Measurements from ENCODE around the gene TLE1.

The TLE1 gene

GRCh38 chr9:81579381-81579780 is 110.0 kb downstream of the TLE1 start:
- no peak for DNase-seq (ENCODE audit: low read depth in 1 of 2, low spot score in 1 of 2)

GRCh38 chr9:81578606-81579005 is 110.7 kb downstream of the TLE1 start:
- DNase-seq (ENCODE audit: low read depth in 1 of 2, low spot score in 1 of 2): no peak

GRCh38 chr9:81575956-81576355 is 113.4 kb downstream of the TLE1 start:
- DNase-seq (ENCODE audit: low read depth in 1 of 2, low spot score in 1 of 2): no peak

GRCh38 chr9:81574405-81574804 is 114.9 kb downstream of the TLE1 start:
- DNase-seq (ENCODE audit: low read depth in 1 of 2, low spot score in 1 of 2): no peak

GRCh38 chr9:81573415-81574321 is 115.7 kb downstream of the TLE1 start:
- no peak for DNase-seq (ENCODE audit: low read depth in 1 of 2, low spot score in 1 of 2)

GRCh38 chr9:81570083-81570482 is 119.3 kb downstream of the TLE1 start:
- no peak for DNase-seq (ENCODE audit: low read depth in 1 of 2, low spot score in 1 of 2)

- DNase-seq (ENCODE audit: low read depth in 1 of 2, low spot score in 1 of 2): no peak
Observed at GRCh38 chr9:81566074-81566698, 123.2 kb downstream of the TLE1 start.

GRCh38 chr9:81565609-81566008 is 123.7 kb downstream of the TLE1 start:
- DNase-seq (ENCODE audit: low read depth in 1 of 2, low spot score in 1 of 2): no peak

GRCh38 chr9:81565144-81565543 is 124.2 kb downstream of the TLE1 start:
- no peak for DNase-seq (ENCODE audit: low read depth in 1 of 2, low spot score in 1 of 2)

- no peak for DNase-seq (ENCODE audit: low read depth in 1 of 2, low spot score in 1 of 2)
Observed at GRCh38 chr9:81564632-81565031, 124.7 kb downstream of the TLE1 start.

GRCh38 chr9:81563739-81564138 is 125.6 kb downstream of the TLE1 start:
- no peak for DNase-seq (ENCODE audit: low read depth in 1 of 2, low spot score in 1 of 2)

GRCh38 chr9:81563020-81563407 is 126.3 kb downstream of the TLE1 start:
- DNase-seq (ENCODE audit: low read depth in 1 of 2, low spot score in 1 of 2): no peak

GRCh38 chr9:81562231-81563019 is 126.9 kb downstream of the TLE1 start:
- no peak for DNase-seq (ENCODE audit: low read depth in 1 of 2, low spot score in 1 of 2)

GRCh38 chr9:81560851-81561732 is 128.3 kb downstream of the TLE1 start:
- no peak for DNase-seq (ENCODE audit: low read depth in 1 of 2, low spot score in 1 of 2)

GRCh38 chr9:81559709-81560108 is 129.6 kb downstream of the TLE1 start:
- no peak for DNase-seq (ENCODE audit: low read depth in 1 of 2, low spot score in 1 of 2)

- DNase-seq (ENCODE audit: low read depth in 1 of 2, low spot score in 1 of 2): no peak
Observed at GRCh38 chr9:81559197-81559596, 130.2 kb downstream of the TLE1 start.

- DNase-seq (ENCODE audit: low read depth in 1 of 2, low spot score in 1 of 2): no peak
Observed at GRCh38 chr9:81558091-81558830, 131.1 kb downstream of the TLE1 start.

GRCh38 chr9:81557452-81558090 is 131.8 kb downstream of the TLE1 start:
- no peak for DNase-seq (ENCODE audit: low read depth in 1 of 2, low spot score in 1 of 2)

- no peak for DNase-seq (ENCODE audit: low read depth in 1 of 2, low spot score in 1 of 2)
Observed at GRCh38 chr9:81556923-81557322, 132.4 kb downstream of the TLE1 start.

- DNase-seq (ENCODE audit: low read depth in 1 of 2, low spot score in 1 of 2): no peak
Observed at GRCh38 chr9:81552581-81552991, 136.8 kb downstream of the TLE1 start.

Data from activated T-helper 1 cell treated with anti-CD3 and anti-CD28 coated beads, Interleukin-2, amount 50 U/mL, for 16 hours (primary cell).